Measurements from ENCODE around the gene MYBPC1. TPM values are rescaled to one million over a fixed set of nuclear protein-coding genes. Genes with fewer than 3 reads are reported as not detected.

The MYBPC1 gene
- total RNA-seq, 1 experiment from 2014 or later = 0.49 TPM

DNA sequence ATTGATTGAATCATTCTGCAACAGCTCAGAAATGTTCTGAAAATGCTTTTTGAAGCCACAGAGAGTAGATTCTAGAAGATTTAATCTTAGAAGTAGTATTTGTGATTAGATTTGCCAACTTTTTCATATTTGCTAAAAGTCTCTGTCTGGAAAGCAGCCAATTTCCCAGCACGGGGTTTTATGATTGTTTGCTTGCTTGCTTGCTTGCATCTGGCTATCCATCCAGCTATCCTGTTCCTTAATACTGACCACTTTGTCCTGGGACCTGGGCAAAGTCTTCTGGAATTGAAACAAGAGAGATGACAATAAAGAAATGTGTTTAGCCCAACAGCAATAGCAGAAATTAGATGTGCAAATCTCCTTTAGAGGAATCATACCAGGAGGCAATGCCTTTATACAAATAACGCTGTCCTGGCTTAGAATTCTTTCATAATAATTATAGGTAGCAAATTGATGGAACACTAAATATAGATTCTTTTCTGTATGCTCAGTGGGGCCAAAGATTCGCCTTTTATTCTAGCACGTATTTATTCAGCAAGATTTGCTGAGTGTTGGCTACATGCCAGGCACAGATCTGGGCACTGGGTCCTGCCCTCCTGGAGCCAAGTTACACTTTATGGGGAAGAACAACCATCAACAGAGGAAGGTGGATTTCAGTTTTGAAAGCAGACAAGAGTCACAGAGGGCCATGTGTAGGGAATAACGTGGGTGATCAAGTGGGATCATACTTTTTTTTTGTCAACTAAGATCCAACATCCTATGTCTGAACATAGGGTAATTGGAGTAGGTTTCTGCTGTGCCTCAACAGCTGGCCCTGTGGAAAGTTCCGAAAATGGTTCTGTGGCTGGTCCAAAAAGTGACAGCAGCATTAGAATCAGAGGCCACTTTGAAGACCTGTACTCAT is 25.3 kb downstream of the MYBPC1 start:
- BruUV-seq (replicated peaks) = no TSS peak
- intact Hi-C loops (cut with micrococcal nuclease; ENCODE audit: unreplicated experiment) = no loop called here
- ChIA-PET CTCF (no interaction called here), POLR2A (ENCODE audit: low non-redundant PET) (no interaction called here)
- DNase-seq (ENCODE audit: low spot score) = no peak
- Histone ChIP-seq H3K9me3 (ENCODE audit: low read depth, low read length, poor library complexity, severe bottlenecking) (no peaks in the 10 kb centered on the region), H3K27ac (ENCODE audit: low read depth, low read length, poor library complexity, severe bottlenecking) (no peak overlapping the region), H3K4me1 (ENCODE audit: insufficient read depth, low read length, poor library complexity, severe bottlenecking) (peaks cover 52% of the 10 kb centered on the region), H3K4me3 (ENCODE audit: low read depth, low read length, poor library complexity, severe bottlenecking) (no peak overlapping the region), H3K27me3 (replicated peaks; ENCODE audit: insufficient read depth, low read depth, low read length, poor library complexity) (no peaks in the 10 kb centered on the region), H3K36me3 (ENCODE audit: insufficient read depth, low read length, poor library complexity, severe bottlenecking) (no peaks in the 10 kb centered on the region)
- TF ChIP-seq, protein P1, sequence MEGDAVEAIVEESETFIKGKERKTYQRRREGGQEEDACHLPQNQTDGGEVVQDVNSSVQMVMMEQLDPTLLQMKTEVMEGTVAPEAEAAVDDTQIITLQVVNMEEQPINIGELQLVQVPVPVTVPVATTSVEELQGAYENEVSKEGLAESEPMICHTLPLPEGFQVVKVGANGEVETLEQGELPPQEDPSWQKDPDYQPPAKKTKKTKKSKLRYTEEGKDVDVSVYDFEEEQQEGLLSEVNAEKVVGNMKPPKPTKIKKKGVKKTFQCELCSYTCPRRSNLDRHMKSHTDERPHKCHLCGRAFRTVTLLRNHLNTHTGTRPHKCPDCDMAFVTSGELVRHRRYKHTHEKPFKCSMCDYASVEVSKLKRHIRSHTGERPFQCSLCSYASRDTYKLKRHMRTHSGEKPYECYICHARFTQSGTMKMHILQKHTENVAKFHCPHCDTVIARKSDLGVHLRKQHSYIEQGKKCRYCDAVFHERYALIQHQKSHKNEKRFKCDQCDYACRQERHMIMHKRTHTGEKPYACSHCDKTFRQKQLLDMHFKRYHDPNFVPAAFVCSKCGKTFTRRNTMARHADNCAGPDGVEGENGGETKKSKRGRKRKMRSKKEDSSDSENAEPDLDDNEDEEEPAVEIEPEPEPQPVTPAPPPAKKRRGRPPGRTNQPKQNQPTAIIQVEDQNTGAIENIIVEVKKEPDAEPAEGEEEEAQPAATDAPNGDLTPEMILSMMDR (conservative IDR thresholded peaks at IDR 0.05; ENCODE audit: low read depth, low read length) = no peak
- no peak for TF ChIP-seq EZH2 (IDR thresholded peaks at IDR 0.05; ENCODE audit: borderline replicate concordance, low read depth, low read length, poor library complexity, severe bottlenecking)

DNA sequence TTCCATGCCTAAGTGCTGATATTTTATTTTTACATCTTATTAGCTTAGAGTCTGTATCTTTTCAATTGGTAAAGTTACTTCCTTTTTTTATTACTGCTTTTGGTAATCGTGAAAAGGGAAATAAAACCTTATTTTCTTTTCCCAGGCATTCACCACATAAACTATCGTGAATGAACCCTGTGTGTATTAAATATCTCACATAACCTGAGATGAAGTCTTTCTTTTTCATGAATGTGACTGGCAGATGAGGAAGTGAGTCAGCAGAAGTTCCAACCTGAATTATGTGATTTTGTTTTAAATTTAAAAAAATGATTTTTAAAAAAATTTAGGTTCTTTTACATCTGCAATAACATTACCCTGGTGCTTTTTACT is 26.0 kb downstream of the MYBPC1 start:
- ChIA-PET POLR2A (ENCODE audit: low non-redundant PET) (no interaction called here), CTCF (no interaction called here)
- Histone ChIP-seq H3K27me3 (replicated peaks; ENCODE audit: insufficient read depth, low read depth, low read length, poor library complexity) (no peaks in the 10 kb centered on the region), H3K4me3 (ENCODE audit: low read depth, low read length, poor library complexity, severe bottlenecking) (no peak overlapping the region), H3K36me3 (ENCODE audit: insufficient read depth, low read length, poor library complexity, severe bottlenecking) (no peaks in the 10 kb centered on the region), H3K27ac (ENCODE audit: low read depth, low read length, poor library complexity, severe bottlenecking) (no peak overlapping the region), H3K4me1 (ENCODE audit: insufficient read depth, low read length, poor library complexity, severe bottlenecking) (peaks cover 49% of the 10 kb centered on the region), H3K9me3 (ENCODE audit: low read depth, low read length, poor library complexity, severe bottlenecking) (no peaks in the 10 kb centered on the region)
- no TSS peak for BruUV-seq (replicated peaks)
- TF ChIP-seq, protein P1 (conservative IDR thresholded peaks at IDR 0.05; ENCODE audit: low read depth, low read length) = no peak
- no peak for TF ChIP-seq EZH2 (IDR thresholded peaks at IDR 0.05; ENCODE audit: borderline replicate concordance, low read depth, low read length, poor library complexity, severe bottlenecking)
- intact Hi-C loops (cut with micrococcal nuclease; ENCODE audit: unreplicated experiment) = no loop called here
- DNase-seq (ENCODE audit: low spot score) = no peak

DNA sequence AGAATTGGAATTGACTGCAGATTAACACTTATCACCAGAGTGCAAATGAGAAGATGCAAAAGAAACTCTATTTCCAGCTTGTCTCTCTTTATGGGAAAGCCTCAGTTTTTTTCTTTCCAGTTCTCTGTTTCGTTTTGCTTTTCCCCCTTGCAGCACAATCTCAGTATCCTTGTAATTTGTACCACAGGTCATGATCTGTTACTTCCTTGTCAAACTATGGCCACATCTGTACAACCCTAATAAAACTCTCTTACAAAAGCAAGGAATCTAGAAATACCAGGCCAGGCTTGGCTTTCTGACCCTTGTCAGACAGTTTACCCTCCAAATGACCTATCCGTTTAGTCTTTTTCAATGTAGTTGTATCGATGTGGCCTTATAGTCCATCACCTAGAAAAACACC is 33.9 kb downstream of the MYBPC1 start:
- BruUV-seq (replicated peaks) = no TSS peak
- Histone ChIP-seq H3K9me3 (ENCODE audit: low read depth, low read length, poor library complexity, severe bottlenecking) (no peaks in the 10 kb centered on the region), H3K4me3 (ENCODE audit: low read depth, low read length, poor library complexity, severe bottlenecking) (no peak overlapping the region), H3K4me1 (ENCODE audit: insufficient read depth, low read length, poor library complexity, severe bottlenecking) (no peaks in the 10 kb centered on the region), H3K27me3 (replicated peaks; ENCODE audit: insufficient read depth, low read depth, low read length, poor library complexity) (no peaks in the 10 kb centered on the region), H3K36me3 (ENCODE audit: insufficient read depth, low read length, poor library complexity, severe bottlenecking) (no peaks in the 10 kb centered on the region), H3K27ac (ENCODE audit: low read depth, low read length, poor library complexity, severe bottlenecking) (no peak overlapping the region)
- POLR2A ChIA-PET (ENCODE audit: low non-redundant PET) = no interaction called here
- CTCF ChIA-PET = no interaction called here
- no peak for DNase-seq (ENCODE audit: low spot score)
- intact Hi-C loops (cut with micrococcal nuclease; ENCODE audit: unreplicated experiment) = no loop called here
- TF ChIP-seq EZH2 (IDR thresholded peaks at IDR 0.05; ENCODE audit: borderline replicate concordance, low read depth, low read length, poor library complexity, severe bottlenecking) = no peak
- TF ChIP-seq, protein P1 (conservative IDR thresholded peaks at IDR 0.05; ENCODE audit: low read depth, low read length) = no peak
